Measurements from ENCODE around the gene PSMB10. TPM values are rescaled to one million over a fixed set of nuclear protein-coding genes. Genes with fewer than 3 reads are reported as not detected.
A peak's percentile ranks its signal among the peaks of the same experiment; 100 is the strongest.
"Not testable (repeated sequence)": the region's sequence is repeated elsewhere in the genome, so short reads cannot be mapped to it uniquely, and the experiment has no call there.

The PSMB10 gene
- total RNA-seq, 1 donor from 2014 or later, result 54.1 TPM

- no peak for TF ChIP-seq CTCF (conservative IDR thresholded peaks at IDR 0.05; ENCODE audit: low read depth, low read length)
- no peak for DNase-seq (ENCODE audit: low read depth)
- no peak overlapping the region for H3K4me3 ChIP-seq (ENCODE audit: low read depth, low read length)
These were observed 3.9 kb upstream of the PSMB10 start for GRCh38 chr16:67940446-67941089.

- DNase-seq (ENCODE audit: low read depth), result no peak
- TF ChIP-seq CTCF (conservative IDR thresholded peaks at IDR 0.05; ENCODE audit: low read depth, low read length), result no peak
These were observed 3.1 kb upstream of the PSMB10 start for GRCh38 chr16:67939507-67940445.

GRCh38 chr16:67937713-67938112, 1.1 kb upstream of the PSMB10 start:
- not testable (repeated sequence) for DNase-seq (ENCODE audit: low read depth); H3K4me3 ChIP-seq (ENCODE audit: low read depth, low read length)

More at GRCh38 chr16:67939507-67940445, 3.1 kb upstream of the PSMB10 start:
- H3K4me3 ChIP-seq (ENCODE audit: low read depth, low read length), result no peak overlapping the region

- no peak for TF ChIP-seq CTCF (conservative IDR thresholded peaks at IDR 0.05; ENCODE audit: low read depth, low read length)
These were observed 393 bp upstream of the PSMB10 start for GRCh38 chr16:67936880-67937605.

GRCh38 chr16:67935402-67936123, 1.1 kb downstream of the PSMB10 start:
- DNase-seq (ENCODE audit: low read depth), result peak; percentile 56
- no peak for TF ChIP-seq CTCF (conservative IDR thresholded peaks at IDR 0.05; ENCODE audit: low read depth, low read length)
- peak overlapping the region; percentile 77 for H3K4me3 ChIP-seq (ENCODE audit: low read depth, low read length)

More at GRCh38 chr16:67936880-67937605, 393 bp upstream of the PSMB10 start:
- no peak for DNase-seq (ENCODE audit: low read depth)
- peak overlapping the region; percentile 77 for H3K4me3 ChIP-seq (ENCODE audit: low read depth, low read length)

- H3K4me3 ChIP-seq (ENCODE audit: low read depth, low read length), result peak overlapping the region; percentile 77
- DNase-seq (ENCODE audit: low read depth), result no peak
- no peak for TF ChIP-seq CTCF (conservative IDR thresholded peaks at IDR 0.05; ENCODE audit: low read depth, low read length)
These were observed 1.6 kb downstream of the PSMB10 start for GRCh38 chr16:67935101-67935401.

Data from epithelial cell of proximal tubule (primary cell).